Vagina (tissue), 2 donors: ENCODE data around the gene TEKT3. TPM values are rescaled to one million over a fixed set of nuclear protein-coding genes. Genes with fewer than 3 reads are reported as not detected.
A peak's percentile ranks its signal among the peaks of the same experiment; 100 is the strongest.

ENCODE experiments used
- DNase-seq, 2 donors: peaks; one replicate each; pipeline ENCODE4 v3.0.0-alpha.2; 2017; ENCODE audit errors: extremely low spot score in 2 of 2
- H3K27ac ChIP-seq: fragments of 200-600 bp; sonication (generic); one replicate; pipeline ENCODE4 v1.5.1; 2019
- H3K27me3 ChIP-seq: fragments of 200-600 bp; sonication (generic); one replicate; pipeline ENCODE4 v1.5.1; 2019
- H3K36me3 ChIP-seq, 2 donors: fragments of 200-600 bp; sonication (generic); one replicate each; pipeline ENCODE4 v1.5.1; 2017 to 2019
- H3K4me1 ChIP-seq: fragments of 200-600 bp; sonication (generic); one replicate; pipeline ENCODE4 v1.5.1; 2019
- H3K4me3 ChIP-seq, 2 donors: fragments of 200-600 bp; sonication (generic); 1 replicate in 1 of 2; 2 replicates in 1 of 2; pipeline ENCODE4 v1.5.1; 2016 to 2019
- H3K9me3 ChIP-seq: fragments of 200-600 bp; sonication (generic); one replicate; pipeline ENCODE4 v1.5.1; 2019
- POLR2A ChIP-seq, 2 donors: fragments of 450-650 bp; IDR thresholded peaks; one replicate each; pipeline ENCODE4 v1.6.1; 2017; ENCODE audit warnings: antibody characterized with exemption in 2 of 2, mild to moderate bottlenecking in 2 of 2, moderate library complexity in 2 of 2
- POLR2AphosphoS5 ChIP-seq, 2 donors: sonication (generic); formaldehyde crosslinking; IDR thresholded peaks; one replicate each; pipeline ENCODE4 v1.9.0; 2017; ENCODE audit warnings: antibody characterized with exemption in 2 of 2, mild to moderate bottlenecking in 2 of 2, low read depth in 1 of 2; ENCODE audit not compliant: insufficient read depth in 1 of 2
- intact Hi-C: fragments of 100-400 bp; cut with DNase I; formaldehyde crosslinking; loops from one replicate; pipeline ENCODE4 v1.15.1; 2023
- total RNA-seq: library from RNA; depleted of rRNA; stranded (reverse); fragments of >200 nt; gene quantifications from one replicate; pipeline ENCODE4 v1.2.3, GENCODE V29; 2016
- TF ChIP-seq, protein P1 (sequence below), 3 experiments: fragments of 450-650 bp in 2 of 3; fragments of 200-600 bp in 1 of 3; sonication (generic) in 1 of 3; IDR thresholded peaks; one replicate each; pipeline ENCODE4 v1.5.1; 2017 to 2019; ENCODE audit warnings: antibody characterized with exemption in 3 of 3, mild to moderate bottlenecking in 2 of 3, moderate library complexity in 2 of 3

TEKT3 gene
- total RNA-seq, 1 donor from 2014 or later = not detected

DNA sequence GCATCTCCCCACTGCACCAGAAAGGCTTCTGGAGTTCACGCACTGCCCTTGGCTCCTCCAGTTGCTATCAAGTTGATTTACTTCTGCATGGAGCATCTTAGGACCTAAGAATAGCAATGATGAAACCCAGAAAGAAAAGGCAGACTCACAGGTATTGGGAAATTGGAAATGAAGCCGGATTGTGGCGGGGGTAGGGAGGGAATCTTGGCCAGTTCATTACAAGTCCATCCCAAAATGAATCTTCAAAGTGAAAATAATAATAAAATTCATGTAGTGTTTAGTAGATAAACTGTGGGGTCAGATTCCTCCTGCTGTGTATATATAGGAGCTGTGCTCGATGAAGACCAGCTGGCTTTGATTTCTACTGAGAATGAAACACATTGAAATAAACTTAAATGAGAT, 33.7 kb downstream of the TEKT3 start:
- Histone ChIP-seq H3K27me3 (no peaks in the 10 kb centered on the region), H3K4me3 (no peak overlapping the region), H3K36me3 (no peaks in the 10 kb centered on the region), H3K4me1 (peaks cover 19% of the 10 kb centered on the region), H3K9me3 (no peaks in the 10 kb centered on the region), H3K27ac (peak overlapping the region; percentile 68)
- intact Hi-C loops = no loop called here
- peak in 1 of 2 donors; percentile 21 for TF ChIP-seq POLR2AphosphoS5 (IDR thresholded peaks at IDR 0.05; ENCODE audit: insufficient read depth in 1 of 2, low read depth in 1 of 2)
- no peak for TF ChIP-seq POLR2A (IDR thresholded peaks at IDR 0.05)
- DNase-seq = no peak

DNA sequence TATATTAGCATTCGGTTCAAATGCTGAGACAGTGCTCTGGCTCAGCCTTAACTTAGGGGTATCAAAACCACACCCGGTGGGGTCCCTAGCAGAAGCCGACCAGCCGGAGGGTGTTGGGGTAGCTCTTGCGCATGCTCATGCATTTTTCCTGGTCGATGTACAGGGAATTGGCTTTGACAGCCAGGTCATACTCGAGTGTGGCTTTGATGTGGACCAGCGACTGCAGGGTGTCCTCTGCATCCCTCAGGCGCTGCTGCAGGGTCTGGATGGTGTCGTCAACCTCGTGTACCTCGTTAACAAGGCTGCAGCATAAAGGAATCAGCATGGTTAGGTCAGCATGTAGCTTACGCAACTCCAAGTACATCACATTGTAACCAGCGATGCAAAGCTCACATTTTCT, 37.5 kb downstream of the TEKT3 start:
- H3K36me3 ChIP-seq = no peaks in the 10 kb centered on the region
- H3K27me3 ChIP-seq = no peaks in the 10 kb centered on the region
- no peaks in the 10 kb centered on the region for H3K9me3 ChIP-seq
- TF ChIP-seq POLR2AphosphoS5 (IDR thresholded peaks at IDR 0.05; ENCODE audit: insufficient read depth in 1 of 2, low read depth in 1 of 2) (no peak), POLR2A (IDR thresholded peaks at IDR 0.05) (no peak)
- TF ChIP-seq, protein P1, sequence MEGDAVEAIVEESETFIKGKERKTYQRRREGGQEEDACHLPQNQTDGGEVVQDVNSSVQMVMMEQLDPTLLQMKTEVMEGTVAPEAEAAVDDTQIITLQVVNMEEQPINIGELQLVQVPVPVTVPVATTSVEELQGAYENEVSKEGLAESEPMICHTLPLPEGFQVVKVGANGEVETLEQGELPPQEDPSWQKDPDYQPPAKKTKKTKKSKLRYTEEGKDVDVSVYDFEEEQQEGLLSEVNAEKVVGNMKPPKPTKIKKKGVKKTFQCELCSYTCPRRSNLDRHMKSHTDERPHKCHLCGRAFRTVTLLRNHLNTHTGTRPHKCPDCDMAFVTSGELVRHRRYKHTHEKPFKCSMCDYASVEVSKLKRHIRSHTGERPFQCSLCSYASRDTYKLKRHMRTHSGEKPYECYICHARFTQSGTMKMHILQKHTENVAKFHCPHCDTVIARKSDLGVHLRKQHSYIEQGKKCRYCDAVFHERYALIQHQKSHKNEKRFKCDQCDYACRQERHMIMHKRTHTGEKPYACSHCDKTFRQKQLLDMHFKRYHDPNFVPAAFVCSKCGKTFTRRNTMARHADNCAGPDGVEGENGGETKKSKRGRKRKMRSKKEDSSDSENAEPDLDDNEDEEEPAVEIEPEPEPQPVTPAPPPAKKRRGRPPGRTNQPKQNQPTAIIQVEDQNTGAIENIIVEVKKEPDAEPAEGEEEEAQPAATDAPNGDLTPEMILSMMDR (IDR thresholded peaks at IDR 0.05) = no peak
- no peak overlapping the region for H3K4me3 ChIP-seq
- intact Hi-C loops = no loop called here
- no peak overlapping the region for H3K27ac ChIP-seq
- peaks cover 17% of the 10 kb centered on the region for H3K4me1 ChIP-seq
- DNase-seq = no peak

DNA sequence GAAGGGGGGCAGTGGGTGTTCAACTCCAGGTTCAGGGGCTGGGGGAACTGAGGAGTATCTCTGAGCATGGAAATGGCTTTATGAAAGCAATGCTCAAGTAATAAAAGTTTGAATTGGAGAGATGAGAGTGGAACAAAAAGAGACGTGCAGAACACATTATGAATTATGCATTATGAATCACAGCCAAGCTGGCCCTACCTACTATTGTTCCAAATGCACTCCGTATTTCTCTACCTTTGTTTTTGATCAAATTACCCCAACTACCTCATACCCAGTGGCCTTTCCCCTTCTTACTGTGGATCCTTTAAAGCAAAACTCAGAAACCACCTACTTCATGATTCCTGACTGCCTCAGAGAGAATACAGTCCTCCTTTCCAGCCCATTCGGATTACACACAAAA, 38.1 kb downstream of the TEKT3 start:
- H3K9me3 ChIP-seq = no peaks in the 10 kb centered on the region
- H3K4me3 ChIP-seq = no peak overlapping the region
- intact Hi-C loops = no loop called here
- DNase-seq = no peak
- H3K27ac ChIP-seq = no peak overlapping the region
- H3K27me3 ChIP-seq = no peaks in the 10 kb centered on the region
- peaks cover 11% of the 10 kb centered on the region for H3K4me1 ChIP-seq
- TF ChIP-seq POLR2A (IDR thresholded peaks at IDR 0.05) (no peak), POLR2AphosphoS5 (IDR thresholded peaks at IDR 0.05; ENCODE audit: insufficient read depth in 1 of 2, low read depth in 1 of 2) (no peak)
- TF ChIP-seq, protein P1 (IDR thresholded peaks at IDR 0.05) = no peak
- no peaks in the 10 kb centered on the region for H3K36me3 ChIP-seq

DNA sequence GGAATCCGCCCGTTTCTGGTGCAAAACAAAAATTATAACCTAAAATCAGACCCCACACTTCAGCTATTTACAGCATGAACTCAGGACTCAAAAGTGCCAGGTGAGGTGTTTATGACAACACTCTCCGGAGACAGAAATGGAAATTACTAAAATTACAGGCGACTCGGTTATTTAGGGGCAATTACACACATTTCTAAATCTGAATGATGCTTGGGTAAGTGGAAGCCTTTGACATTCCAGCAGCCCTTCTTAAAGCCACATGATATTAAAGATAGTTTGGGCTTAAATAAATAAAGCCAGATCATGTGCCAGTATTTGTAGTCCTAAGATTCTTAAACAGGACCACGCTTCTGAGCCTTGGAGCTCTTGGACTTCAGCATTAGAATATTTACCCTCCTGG, 39.6 kb downstream of the TEKT3 start:
- DNase-seq = no peak
- H3K9me3 ChIP-seq = no peaks in the 10 kb centered on the region
- peaks cover 2% of the 10 kb centered on the region for H3K4me1 ChIP-seq
- H3K36me3 ChIP-seq = no peaks in the 10 kb centered on the region
- intact Hi-C loops = no loop called here
- no peak overlapping the region for H3K4me3 ChIP-seq
- H3K27me3 ChIP-seq = no peaks in the 10 kb centered on the region
- TF ChIP-seq POLR2AphosphoS5 (IDR thresholded peaks at IDR 0.05; ENCODE audit: insufficient read depth in 1 of 2, low read depth in 1 of 2) (no peak), POLR2A (IDR thresholded peaks at IDR 0.05) (no peak)
- TF ChIP-seq, protein P1 (IDR thresholded peaks at IDR 0.05) = no peak
- no peak overlapping the region for H3K27ac ChIP-seq

DNA sequence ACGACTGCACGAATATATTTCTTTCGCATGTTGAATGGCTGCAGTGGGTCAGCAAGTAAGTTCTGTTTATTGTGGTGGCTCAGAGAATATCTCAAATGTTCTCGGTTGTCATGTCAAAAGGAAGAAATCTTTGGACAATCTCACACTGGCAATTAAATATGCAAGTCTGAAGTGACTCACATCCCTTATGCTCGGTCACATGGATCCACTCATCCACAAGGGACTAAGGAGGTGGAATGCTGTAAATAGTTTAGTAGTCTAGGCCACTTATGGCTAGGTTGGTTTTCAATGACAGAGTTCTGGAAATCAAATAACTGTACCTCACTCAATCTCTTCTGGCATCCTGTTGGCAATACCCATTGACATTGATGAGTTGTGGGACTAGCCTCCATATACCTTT, 43.2 kb downstream of the TEKT3 start:
- Histone ChIP-seq H3K4me1 (no peaks in the 10 kb centered on the region), H3K9me3 (no peaks in the 10 kb centered on the region), H3K4me3 (no peak overlapping the region), H3K36me3 (no peaks in the 10 kb centered on the region), H3K27me3 (no peaks in the 10 kb centered on the region), H3K27ac (no peak overlapping the region)
- intact Hi-C loops = no loop called here
- no peak for TF ChIP-seq POLR2AphosphoS5 (IDR thresholded peaks at IDR 0.05; ENCODE audit: insufficient read depth in 1 of 2, low read depth in 1 of 2)
- TF ChIP-seq, protein P1 (IDR thresholded peaks at IDR 0.05) = no peak
- no peak for TF ChIP-seq POLR2A (IDR thresholded peaks at IDR 0.05)
- no peak for DNase-seq
